Activated CD4-positive, CD25-positive, alpha-beta regulatory T cell treated with anti-CD3 and anti-CD28 coated beads, Interleukin-2, amount 50 U/mL, for 72 hours (primary cell): ENCODE data around the gene DRD3.

Source experiments
- DNase-seq: peaks from one replicate; pipeline ENCODE4 v3.0.0; 2021

DRD3 gene

DNA sequence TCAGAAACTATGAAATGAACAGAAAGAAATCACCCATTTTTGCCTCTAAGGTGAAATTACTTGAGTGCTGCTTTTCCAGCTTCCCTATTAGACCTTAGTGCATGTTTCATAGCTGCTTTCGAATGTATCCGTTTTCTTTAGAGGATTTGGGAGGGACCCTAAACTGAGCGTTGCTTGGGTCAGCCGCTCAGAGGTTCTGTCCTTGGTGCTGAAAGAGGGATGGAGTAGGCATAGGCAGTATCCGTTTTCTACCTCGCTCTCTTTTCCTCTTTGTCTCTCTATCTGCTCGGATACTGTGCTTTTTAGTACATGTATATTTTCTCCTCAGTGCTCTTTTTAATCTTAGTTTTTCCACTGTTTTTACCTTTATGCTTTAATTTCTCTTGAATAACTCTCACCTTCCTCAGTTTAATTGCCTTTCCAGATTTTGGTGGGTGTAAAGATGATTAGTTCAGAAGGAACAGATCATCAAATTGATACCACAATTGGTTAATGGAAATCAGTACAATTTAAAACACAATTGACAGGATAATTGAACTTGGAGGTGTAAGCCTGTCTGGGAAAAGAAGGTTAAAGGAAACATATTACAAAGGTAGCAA is at the start of gene DRD3:
Gene DRD3, minus strand, starts transcription at position 283 of the 599 bp plus-strand sequence. CDS start 7,060 bp downstream, outside the sequence.
- no peak for DNase-seq

DNA sequence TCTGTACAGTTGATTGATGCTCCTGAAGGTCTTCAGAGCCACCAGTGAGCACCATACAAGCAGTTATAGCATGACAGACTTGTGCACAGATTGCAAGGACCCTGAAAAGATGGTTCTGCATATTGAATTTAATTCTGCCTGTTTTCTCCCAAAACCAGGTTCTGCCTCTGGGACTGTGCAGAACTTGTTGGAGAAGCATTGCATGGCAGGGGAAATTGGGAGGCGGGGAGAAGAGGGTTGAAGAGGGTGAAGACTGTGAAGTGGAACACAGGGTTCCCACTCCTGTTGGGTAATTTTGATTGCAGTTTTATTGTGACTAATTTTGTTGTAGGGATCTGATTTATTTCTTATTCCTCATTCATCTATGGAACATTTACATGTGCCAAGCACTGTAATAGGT is 48.2 kb upstream of the DRD3 start:
- DNase-seq = no peak

DNA sequence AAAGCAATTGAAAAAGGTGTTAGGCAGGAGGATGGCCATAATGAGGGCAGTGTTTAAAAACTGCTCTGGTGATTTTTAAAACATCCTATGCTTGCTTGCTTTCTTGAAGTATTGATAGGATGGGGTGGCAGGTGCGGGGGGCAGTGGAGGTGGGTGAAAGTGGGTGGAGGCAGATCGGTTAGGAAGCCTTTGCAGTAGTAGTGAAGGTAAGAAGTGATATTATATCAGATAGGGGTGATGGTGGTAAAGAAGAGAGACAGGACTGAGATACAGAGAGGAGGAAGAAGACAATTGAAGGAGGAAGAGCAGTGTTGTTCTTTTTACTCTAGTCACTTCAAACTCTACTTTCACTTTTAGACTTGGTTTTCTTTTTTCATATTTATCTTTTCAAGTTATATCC is 47.5 kb upstream of the DRD3 start:
- DNase-seq = no peak

DNA sequence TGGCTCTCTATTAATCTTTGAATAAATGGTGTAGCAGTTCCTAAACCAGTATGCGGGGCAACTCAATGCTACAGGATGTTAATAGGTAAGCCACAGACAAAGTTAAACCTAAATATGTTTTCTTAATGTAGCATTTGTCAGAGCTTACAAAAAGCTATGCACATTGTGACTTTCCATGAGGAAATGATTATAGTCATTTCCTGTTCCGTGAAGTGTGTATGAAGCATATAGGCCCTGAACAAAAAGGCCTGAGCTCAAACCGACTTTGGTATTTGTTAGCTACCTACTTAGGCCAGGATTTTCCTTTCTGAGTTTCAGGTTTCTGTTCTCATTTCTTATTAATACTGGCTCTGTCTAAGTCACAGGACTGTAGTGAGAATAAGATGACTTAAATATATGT is 44.3 kb upstream of the DRD3 start:
- no peak for DNase-seq

DNA sequence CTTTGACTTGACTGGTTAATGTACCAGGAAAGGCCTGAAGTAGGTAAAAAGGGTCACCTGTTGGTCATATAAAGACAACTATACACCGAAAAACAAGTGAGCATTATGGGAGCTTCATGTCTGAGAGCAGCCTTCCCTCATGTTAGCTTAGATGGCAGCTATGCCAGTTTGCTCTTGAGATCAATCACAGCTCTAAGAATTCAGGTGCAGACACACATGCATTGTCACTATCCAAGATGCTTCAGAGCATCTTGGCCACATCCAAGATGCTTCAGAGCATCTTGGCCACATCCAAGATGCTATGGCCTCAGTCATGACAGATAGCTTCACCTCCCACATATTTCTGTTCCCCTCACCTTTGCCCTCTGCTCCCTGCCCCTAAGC is 43.0 kb upstream of the DRD3 start:
- no peak for DNase-seq

DNA sequence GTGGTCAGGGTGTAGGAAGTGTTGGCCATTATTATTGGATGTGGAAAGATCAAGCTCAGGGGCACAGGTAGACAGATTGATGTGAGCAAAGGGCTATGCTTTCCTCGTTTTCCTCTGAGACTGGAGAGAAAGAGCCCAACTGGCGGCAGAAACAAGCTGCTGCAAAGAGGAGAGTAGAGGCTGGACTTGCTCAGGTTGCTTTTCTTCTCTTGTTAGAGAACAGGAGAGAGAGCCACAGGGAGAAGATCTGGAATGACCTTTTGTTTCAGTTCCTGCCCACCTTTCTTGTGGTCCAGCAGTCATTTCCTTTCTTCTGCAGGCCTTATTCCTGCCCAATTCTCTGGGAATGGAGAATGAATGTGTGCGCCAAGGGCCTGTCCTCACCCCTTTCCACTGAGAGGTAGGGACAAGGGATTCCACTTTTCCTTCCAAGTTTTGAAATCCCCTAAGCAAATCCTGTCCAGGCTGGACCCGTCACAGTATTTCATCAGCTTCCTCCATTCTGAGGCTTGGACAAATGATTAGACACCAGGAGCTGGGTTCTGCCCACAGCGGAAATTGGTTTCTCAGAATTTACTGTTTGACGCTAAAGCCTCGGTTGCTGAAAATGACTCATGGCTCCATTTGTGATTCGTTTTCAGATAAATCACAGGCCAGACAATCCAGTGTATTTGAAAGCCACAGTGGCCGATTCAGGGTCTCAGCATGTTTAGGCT is 42.5 kb upstream of the DRD3 start:
- DNase-seq = no peak

DNA sequence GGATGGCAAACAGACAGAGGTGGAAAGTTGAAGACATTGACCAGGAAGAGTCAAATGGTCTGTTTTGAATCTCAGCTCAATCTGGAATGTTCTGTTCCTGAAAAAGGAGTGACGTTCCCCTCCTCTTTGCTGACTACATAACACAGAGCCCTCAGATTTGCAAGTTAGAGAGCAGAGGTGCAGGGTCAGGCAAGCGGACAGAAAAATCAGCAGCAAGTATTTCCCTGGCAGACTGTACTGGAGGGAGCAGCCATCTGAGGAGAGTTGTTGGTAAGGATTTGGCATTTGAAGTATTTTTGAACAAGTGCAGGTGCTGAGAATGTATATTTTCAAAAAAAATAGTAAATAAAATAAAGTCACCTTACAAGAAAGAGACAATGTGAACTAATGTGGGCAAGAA is 40.9 kb upstream of the DRD3 start:
- DNase-seq = no peak

DNA sequence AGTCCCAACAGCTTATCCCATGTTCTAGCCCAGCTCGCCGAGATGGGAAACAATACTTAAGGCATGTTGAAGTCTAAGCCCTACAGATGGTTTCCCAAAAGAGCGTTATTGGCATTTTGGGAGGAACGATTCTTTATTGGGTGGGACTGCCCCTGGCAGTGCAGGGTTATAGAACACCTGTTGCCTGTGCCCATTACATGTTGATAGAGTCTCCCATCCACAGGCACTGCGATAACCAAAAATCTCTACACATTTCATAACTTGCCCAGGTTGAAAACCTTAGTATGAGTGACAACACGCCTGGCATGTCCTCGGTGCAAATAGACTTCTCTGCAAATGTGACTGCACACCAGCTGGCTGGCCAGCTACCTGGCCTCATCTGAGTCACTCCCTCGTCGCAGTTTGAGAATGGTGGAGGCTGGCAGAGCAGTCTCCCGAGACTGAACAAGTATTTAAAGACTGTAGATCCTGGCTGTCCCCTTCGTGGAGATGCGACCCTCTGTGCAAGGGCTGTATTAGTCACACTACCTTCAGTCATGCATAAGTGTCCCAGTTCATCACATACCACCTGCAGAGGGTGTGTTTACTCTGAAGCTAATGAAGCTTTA is 39.8 kb upstream of the DRD3 start:
- no peak for DNase-seq

DNA sequence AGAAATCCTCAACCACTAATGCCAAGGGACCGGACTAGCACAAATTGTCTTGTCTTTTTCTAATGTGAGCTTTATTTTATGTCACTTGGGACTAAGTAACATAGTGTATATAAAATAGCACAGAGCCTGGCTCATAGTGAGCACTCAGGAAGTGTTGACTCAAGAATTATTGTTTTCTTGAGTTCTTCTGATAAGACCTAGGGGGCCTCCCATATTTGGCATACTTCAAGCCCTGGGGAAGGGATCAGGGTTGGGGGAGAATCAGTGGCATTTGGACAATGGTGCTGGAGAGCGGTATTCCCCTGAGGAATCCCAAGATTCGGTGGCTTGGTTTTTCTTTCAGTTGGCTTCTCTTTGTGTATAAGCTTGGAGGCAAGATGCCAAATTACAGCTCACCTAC is 39.2 kb upstream of the DRD3 start:
- no peak for DNase-seq

DNA sequence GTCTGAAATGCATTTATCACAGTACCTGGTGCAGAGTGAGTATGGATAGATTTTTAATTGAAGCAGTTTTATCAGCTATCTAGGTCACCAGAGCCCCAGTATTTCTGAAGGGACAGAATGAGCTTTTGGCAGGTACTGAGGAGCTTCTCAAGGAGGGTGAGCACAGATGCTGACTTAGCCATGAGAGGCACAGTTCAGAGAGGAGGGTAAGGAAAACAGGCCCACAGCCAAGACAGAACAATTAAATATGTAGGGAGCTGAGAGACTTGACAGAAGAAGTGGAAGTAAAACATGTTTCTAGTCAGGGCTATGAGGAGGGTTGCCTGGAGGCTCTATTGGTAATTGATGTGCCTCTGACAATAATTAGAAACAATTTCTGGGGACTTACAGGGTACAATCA is 38.4 kb upstream of the DRD3 start:
- no peak for DNase-seq

DNA sequence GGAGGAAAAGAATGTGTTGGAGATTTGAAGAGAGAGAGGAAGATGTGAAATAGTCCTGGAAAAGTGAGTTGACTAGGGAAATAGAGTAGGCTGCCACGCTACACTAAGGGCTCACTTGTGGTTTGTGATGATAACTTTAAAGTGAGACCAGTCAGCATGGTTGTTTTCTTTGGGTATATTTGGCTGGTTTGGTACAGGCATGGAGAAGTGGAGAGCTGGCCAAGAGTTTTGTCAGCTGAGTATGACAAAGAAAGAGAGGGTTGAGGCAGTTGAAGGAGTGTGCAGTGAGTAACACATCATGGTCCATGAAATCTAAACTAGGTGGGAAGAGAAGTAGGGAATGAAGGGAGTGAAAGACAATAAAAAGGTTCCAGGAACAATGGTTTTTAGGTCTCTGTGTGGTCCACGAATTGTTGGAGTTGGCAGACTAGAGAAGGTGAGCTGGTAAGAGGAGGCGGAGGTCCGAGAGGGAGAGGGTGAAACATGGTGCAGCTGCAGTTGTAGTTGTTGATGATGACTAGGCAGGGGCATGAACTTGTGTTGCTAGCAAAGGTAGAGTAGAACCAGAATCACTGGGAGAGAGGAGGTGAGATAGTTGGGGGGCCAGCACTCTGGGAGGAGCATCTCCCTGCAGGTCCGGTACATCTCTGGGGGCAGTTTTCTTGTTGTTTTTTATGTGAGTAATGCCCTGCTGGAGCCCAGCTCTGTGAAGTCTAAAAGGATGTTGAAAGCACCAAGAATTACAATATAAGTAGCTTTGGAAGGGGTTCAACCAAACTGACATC is 37.5 kb upstream of the DRD3 start:
- DNase-seq = no peak

DNA sequence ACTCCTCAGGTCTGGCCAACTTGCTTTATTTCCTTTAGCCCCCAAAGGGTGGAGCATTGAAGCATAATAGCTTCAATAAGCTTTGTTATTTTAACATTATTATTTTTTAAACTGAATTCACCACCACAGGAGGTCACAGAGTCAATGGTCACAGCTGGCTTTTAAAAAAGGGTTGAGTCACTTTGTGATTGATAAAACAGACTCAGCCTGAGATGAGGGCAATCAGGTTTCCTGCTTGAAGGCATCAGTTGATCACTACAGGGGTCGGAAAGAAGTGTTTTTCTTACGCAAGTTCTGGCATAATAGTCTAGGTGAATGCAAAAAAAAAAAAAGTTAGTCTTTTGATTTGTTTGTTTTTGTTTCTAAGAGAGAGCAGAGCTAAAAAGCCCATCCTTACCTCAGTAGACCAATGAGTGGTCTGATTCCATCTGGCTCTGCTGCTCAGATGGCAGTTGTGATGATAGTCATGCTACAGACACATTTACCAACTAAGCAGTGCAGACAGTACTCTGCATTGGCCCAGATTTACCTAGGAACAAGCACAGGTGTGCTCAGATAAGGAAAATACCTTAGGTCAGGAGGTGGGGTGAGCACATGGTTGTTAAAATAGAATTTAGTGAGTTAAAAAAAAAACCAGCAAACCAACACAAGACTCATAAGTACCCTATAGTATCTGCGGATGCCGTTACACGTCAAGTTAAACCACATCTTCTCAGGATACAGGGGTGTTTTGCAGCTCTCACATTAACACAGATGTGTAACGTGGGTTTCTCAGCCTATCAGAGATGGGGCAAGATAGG is 35.9 kb upstream of the DRD3 start:
- DNase-seq = no peak

DNA sequence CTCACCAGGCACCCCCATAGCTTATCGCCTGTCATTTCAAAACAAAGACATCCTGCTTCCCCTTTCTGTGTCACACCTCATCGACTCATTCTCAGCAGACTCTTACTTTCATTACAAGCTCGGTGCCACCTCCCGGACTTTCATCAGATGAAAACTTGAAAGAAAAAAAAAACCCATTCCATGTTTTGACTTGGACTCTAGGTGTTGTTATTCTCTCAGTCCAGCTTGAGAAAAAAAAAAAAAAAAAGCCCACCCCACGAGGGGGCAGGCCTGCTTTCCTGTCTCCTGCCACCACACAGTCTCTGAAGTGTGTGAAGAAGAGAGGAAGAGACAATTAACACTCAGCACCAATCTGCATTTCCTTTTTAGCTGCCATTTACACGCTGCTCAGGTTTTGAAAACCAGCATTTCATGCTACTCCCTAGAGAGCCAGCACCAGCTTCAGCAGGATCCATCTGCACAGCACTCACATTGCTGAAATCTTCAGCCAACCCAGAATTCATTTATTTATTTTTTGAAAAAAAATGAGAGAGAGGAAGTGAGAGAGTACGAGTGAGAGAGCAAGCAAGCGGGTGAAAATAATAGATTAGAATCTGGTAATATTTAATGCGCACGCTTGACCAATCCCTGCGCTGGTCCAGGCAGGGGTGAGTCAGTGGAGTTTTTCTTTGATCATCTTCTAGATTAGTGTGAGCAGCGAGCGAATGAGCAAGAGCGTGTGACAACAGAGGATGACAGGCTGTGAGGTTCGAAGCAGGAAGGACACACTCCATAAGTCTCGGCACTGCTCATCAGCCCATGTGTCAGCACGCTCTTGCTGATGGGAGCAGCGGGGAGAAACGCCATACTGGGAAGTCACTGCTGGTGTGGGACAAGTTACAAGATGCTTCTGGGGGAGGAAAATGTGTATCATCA is 35.0 kb upstream of the DRD3 start:
- peak; percentile 69 for DNase-seq

DNA sequence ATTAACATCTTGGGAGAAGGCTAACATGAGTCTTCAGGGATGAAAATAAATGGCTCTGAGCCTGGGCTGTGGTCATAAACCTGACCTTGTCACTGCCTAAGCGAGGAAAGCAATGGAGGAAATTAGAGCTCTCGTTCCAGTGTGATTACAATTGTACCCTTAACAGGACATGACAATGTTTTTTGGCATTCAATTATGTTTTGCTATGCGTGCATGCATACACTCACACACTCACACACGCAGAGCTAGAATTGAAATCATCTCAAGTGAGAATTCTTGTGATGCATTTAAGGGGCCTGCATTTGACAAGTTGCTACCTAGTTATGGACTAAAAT is 34.4 kb upstream of the DRD3 start:
- no peak for DNase-seq

DNA sequence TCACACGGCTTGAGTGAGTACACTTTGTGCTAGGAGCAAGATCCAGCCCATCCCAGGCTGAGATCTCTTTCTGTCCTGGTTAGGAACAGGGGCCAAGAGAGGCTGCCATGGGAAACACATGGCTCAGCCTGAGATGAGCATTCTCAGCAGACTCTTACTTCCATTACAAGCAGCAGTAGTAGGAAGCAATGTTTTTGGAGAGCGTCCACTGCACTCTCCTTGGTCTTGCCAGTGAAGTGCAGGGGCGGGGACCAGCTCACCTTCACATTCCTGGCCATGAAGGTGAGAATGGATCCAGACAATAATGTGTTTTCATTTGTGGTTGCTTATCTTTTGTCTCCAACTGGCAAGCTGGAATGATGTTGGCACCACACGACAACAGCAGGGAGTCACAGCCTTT is 33.8 kb upstream of the DRD3 start:
- DNase-seq = no peak

DNA sequence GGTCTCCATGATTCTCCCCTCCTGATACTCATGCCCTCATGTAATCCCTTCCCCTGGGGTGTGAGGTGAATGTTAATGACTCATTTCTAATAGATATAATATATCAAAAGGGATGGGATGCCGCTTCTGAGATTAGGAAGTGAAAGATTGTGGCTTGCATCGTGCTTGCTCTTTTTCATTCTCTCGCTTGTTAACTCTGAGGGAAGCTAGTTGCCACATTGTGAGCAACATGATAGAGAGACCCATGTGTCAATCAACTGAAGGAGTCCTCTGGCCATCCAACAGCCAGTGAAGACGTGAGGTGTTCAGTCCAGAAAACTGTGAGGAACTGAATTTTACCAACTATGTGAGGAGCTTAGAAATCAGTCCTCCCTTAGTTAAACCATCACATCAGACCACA is 28.9 kb upstream of the DRD3 start:
- no peak for DNase-seq

DNA sequence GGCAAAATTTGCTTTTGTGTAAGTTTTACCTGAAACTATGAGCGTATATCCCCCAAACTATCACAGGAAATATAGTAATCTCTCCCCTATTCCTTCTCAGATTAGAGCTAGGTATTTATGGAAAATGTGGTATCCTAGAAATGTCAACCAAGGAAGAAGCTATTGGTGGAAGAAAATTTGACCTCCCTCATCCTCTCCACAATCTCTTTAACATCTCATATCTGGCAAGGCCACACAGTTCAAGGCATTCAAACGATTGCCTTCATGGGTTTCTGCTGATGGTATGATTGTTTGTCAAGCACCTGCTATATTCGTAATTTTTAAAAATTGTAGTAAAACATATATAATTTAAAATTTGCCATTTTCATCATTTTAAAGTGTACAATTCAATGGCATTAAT is 27.5 kb upstream of the DRD3 start:
- DNase-seq = no peak

DNA sequence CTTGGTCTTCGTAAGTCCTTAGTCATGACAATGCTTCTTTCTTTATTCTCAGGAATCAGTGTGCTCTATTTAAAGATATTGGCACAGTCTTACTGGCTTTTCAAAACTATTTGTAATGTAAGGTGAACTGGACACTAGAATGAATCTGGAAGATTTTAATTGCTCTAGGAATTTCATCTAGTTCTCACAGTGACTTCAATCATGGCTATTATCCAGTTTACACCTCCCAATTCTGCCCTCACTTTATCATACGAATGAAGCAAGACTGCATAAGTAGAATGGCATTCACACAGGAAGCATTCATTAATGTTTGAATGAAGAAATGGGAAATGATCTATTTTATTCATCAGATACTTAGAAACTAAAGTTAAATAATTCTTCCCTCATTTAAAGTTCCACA is 26.7 kb upstream of the DRD3 start:
- no peak for DNase-seq

DNA sequence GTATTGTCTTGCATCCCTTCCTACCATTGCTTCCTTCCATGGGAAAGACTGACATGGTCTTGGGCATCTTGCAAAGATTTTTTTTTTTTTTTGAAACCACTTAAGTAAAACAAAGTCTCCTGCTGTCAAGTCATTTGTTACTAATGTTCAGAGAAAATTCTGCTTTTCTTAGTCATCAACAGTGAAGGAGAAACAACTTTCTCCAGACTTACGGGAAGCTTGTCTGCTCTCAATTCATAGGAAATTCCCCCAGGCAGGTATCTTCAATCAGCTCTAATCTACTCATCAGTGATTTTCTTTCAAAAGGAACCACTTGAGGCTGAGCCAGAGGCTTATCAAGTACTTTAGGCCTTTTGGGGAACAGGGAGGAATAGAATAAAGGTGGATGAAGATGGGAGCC is 15.9 kb upstream of the DRD3 start:
- no peak for DNase-seq

DNA sequence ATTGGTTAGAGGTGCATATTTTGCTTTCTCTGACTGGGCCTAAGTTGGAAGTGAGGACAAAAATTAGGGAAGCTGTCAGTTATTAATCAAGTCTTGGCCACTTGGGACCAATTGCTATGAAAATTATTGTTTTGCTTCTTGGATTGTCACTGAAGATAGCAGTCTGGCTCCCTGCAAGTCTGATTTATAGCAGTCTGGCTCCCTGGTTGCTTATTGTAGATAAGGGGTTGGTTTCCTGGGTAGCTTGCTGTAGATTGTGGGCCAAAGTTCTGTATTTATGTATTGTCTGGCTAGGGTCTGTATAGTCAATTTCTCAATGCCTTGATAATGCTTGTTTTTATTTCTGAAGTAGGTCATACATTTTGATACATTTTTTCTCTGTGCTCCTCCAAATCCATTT is 13.3 kb upstream of the DRD3 start:
- no peak for DNase-seq

DNA sequence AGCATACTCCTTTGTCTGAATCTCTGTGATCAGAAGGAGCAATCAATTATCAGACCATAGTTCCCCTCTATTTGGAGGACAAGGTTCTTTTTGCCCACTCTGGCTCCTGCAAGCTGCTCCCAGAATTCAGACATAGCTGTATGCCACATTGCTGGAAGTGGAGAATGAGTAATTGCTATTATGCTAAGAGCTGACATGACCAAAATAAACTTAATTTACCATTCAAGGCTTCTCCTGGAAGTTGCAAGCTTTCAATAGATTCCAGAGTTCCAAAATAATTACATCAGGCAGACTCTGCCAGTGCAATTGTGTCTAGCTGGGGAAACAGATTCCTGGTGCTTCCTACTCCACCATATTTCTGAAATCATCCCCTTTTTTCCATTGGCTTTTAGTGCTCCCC is 7.6 kb upstream of the DRD3 start:
- DNase-seq = no peak

DNA sequence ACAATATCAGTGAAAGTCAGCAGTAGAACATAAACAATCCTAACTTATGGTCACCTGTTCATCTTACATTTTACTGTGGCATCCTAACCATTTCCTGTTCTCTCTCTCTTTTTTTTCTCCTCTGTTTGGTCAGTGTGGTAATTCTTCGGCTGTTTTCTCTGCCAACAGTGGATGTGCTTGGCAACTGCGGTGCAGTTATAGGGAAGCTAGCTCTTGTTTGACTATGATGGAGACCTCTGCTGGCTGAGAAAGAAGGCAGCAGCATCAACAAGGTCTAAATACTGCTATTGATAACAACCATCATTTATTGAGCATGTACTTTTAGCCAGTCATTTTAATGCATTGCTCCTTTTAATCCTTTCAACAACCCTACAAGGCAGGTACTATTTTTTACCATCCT is 723 bp upstream of the DRD3 start:
- no peak for DNase-seq
